AG09319 (cell line): ENCODE results near the gene COL4A2.

ENCODE experiments used
- DNase-seq: peaks from one replicate; pipeline ENCODE4 v3.0.0-alpha.2; 2010; ENCODE audit warnings: low read depth; ENCODE audit errors: extremely low read depth
- TF ChIP-seq, protein P1 (sequence below): IDR thresholded peaks from 2 replicates; pipeline ENCODE4 v1.5.1; 2011; ENCODE audit warnings: low read depth, mild to moderate bottlenecking, inconsistent platforms, low read length, moderate library complexity

COL4A2 gene

GRCh38 chr13:110341445-110342244 lies 34.6 kb downstream of the COL4A2 start:
- TF ChIP-seq, protein P1, sequence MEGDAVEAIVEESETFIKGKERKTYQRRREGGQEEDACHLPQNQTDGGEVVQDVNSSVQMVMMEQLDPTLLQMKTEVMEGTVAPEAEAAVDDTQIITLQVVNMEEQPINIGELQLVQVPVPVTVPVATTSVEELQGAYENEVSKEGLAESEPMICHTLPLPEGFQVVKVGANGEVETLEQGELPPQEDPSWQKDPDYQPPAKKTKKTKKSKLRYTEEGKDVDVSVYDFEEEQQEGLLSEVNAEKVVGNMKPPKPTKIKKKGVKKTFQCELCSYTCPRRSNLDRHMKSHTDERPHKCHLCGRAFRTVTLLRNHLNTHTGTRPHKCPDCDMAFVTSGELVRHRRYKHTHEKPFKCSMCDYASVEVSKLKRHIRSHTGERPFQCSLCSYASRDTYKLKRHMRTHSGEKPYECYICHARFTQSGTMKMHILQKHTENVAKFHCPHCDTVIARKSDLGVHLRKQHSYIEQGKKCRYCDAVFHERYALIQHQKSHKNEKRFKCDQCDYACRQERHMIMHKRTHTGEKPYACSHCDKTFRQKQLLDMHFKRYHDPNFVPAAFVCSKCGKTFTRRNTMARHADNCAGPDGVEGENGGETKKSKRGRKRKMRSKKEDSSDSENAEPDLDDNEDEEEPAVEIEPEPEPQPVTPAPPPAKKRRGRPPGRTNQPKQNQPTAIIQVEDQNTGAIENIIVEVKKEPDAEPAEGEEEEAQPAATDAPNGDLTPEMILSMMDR = no peak
- DNase-seq = no peak

DNA sequence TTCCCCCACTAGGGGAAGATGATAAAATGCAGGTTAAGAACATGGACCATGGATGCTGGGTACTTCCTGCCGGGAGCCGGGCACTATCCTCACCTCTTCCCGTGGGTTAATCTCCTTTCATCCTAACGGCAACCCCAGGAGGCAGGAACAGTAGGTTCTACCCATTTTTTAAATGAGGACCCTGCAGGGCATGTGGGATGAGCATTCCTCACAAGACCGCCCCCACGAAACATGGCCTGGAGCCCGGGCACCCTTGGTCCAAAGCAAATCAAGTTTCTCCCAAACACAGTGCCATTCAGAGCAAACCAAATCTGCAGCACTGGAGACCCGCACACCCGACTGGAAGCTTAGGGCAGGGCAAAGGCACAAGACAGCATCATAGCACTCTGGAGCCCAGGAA lies 35.4 kb downstream of the COL4A2 start:
- TF ChIP-seq, protein P1 = no peak
- no peak for DNase-seq

- TF ChIP-seq, protein P1 = no peak
- no peak for DNase-seq
Measured at GRCh38 chr13:110343241-110343865, 36.3 kb downstream of the COL4A2 start.

DNA sequence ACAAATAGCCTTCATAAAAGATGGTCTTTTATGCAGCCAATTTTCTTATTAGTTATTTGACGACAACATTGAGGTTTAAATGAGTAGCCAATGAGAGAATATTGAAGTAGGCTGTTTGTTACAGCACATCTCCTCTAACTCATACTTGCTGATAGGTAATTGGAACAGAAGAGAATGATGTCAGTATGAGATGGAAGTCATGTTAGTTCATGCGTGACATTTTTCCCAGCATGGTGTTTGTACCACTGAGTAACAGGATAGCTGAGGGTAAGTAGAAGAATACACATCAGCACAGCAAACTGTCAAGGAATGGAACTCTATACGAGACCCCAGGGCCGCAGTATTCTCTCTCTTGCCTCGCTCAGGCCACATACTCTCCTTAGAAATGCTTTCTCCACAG lies 37.2 kb downstream of the COL4A2 start:
- no peak for DNase-seq
- TF ChIP-seq, protein P1 = no peak

GRCh38 chr13:110345266-110345665 lies 38.2 kb downstream of the COL4A2 start:
- TF ChIP-seq, protein P1 = no peak
- DNase-seq = no peak

- DNase-seq = no peak
- TF ChIP-seq, protein P1 = no peak
Measured at GRCh38 chr13:110345701-110346100, 38.6 kb downstream of the COL4A2 start.

DNA sequence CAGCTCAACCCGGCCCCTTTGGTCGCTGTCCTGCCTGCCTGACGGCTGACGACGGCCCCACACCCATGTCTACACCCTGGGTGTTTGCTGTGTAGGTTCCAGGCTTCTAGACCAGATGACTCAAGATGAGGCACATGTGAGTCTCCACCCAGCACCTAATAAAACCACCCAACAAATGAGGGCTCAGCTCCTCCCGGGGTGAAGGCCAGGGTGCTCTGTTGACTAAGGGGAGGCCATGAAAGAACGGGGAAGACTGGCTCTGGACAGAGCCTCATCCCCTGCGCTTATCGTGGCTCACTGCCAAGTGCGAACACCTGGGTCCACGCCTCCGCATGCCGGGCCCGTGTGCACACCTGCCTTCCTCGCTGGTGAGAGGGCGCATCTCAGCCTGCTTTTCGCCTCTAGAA lies 39.6 kb downstream of the COL4A2 start:
- TF ChIP-seq, protein P1 = no peak
- DNase-seq = no peak
